IPS DF 19.7 (cell line): Measurements from ENCODE around the gene OPA1.
A peak's percentile ranks its signal among the peaks of the same experiment; 100 is the strongest.

ENCODE experiments used
- DNase-seq: peaks from one replicate; pipeline ENCODE4 v3.0.0-alpha.2; 2013; ENCODE audit warnings: low read depth, low spot score

OPA1 gene

GRCh38 chr3:193592841-193593667, at the start of gene OPA1:
OPA1 (plus strand) TSS chr3:193593208; CDS start chr3:193593378, 170 bp downstream.
- peak; percentile 97 for DNase-seq

- no peak for DNase-seq
Measured at GRCh38 chr3:193544289-193544688, 48.7 kb upstream of the OPA1 start.

- DNase-seq = no peak
Measured at GRCh38 chr3:193545304-193545703, 47.7 kb upstream of the OPA1 start.

GRCh38 chr3:193546129-193546528, 46.9 kb upstream of the OPA1 start:
- no peak for DNase-seq

- no peak for DNase-seq
Measured at GRCh38 chr3:193548406-193548805, 44.6 kb upstream of the OPA1 start.

- DNase-seq = no peak
Measured at GRCh38 chr3:193552923-193553322, 40.1 kb upstream of the OPA1 start.

- DNase-seq = no peak
Measured at GRCh38 chr3:193553586-193553985, 39.4 kb upstream of the OPA1 start.

- DNase-seq = no peak
Measured at GRCh38 chr3:193554811-193555210, 38.2 kb upstream of the OPA1 start, which contains the start of gene ATP13A4. ATP13A4 (minus strand) TSS chr3:193554895; CDS start chr3:193554799, 96 bp downstream.

- DNase-seq = no peak
Measured at GRCh38 chr3:193556841-193557240, 36.2 kb upstream of the OPA1 start.

- no peak for DNase-seq
Measured at GRCh38 chr3:193559100-193559499, 33.9 kb upstream of the OPA1 start.

- no peak for DNase-seq
Measured at GRCh38 chr3:193560091-193560490, 32.9 kb upstream of the OPA1 start.

- no peak for DNase-seq
Measured at GRCh38 chr3:193560870-193561269, 32.1 kb upstream of the OPA1 start.

GRCh38 chr3:193563426-193563825, 29.6 kb upstream of the OPA1 start:
- no peak for DNase-seq

GRCh38 chr3:193564012-193564411, 29.0 kb upstream of the OPA1 start:
- no peak for DNase-seq

- DNase-seq = no peak
Measured at GRCh38 chr3:193569119-193569518, 23.9 kb upstream of the OPA1 start.

GRCh38 chr3:193572426-193572908, 20.5 kb upstream of the OPA1 start:
- DNase-seq = no peak

GRCh38 chr3:193573403-193574191, 19.4 kb upstream of the OPA1 start:
- no peak for DNase-seq

- no peak for DNase-seq
Measured at GRCh38 chr3:193574488-193575070, 18.4 kb upstream of the OPA1 start.

GRCh38 chr3:193585530-193585929, 7.5 kb upstream of the OPA1 start:
- DNase-seq = no peak

GRCh38 chr3:193586526-193586925, 6.5 kb upstream of the OPA1 start:
- DNase-seq = no peak

- no peak for DNase-seq
Measured at GRCh38 chr3:193589129-193589528, 3.9 kb upstream of the OPA1 start.

- no peak for DNase-seq
Measured at GRCh38 chr3:193589616-193590015, 3.4 kb upstream of the OPA1 start.
